Right renal cortex interstitium (tissue), 3 donors: ENCODE measurements around the gene CHST8. TPM values are rescaled to one million over a fixed set of nuclear protein-coding genes. Genes with fewer than 3 reads are reported as not detected.

Experiments used
- DNase-seq, 3 donors: peaks; one replicate each; pipeline ENCODE4 v3.0.0-alpha.2; 2013; ENCODE audit warnings: low read depth in 3 of 3, low spot score in 2 of 3
- polyA plus RNA-seq, 3 donors: library from polyadenylated mRNA; unstranded; fragments of 120-200 nt; gene quantifications; one replicate each; pipeline ENCODE4 v1.2.1, GENCODE V29; 2013; ENCODE audit not compliant: insufficient read length in 3 of 3

CHST8 gene
- polyA plus RNA-seq, 3 donors: 0.12 to 0.27 (median 0.24) TPM

- DNase-seq: no peak
Observed at GRCh38 chr19:33705090-33705847, 83.5 kb downstream of the CHST8 start.

GRCh38 chr19:33705860-33706259, 84.1 kb downstream of the CHST8 start:
- DNase-seq: no peak

- no peak for DNase-seq
Observed at GRCh38 chr19:33706631-33707030, 84.9 kb downstream of the CHST8 start.

GRCh38 chr19:33712268-33712667, 90.5 kb downstream of the CHST8 start:
- DNase-seq: no peak

GRCh38 chr19:33713194-33713593, 91.4 kb downstream of the CHST8 start:
- no peak for DNase-seq

- DNase-seq: no peak
Observed at GRCh38 chr19:33714149-33714548, 92.4 kb downstream of the CHST8 start.

- no peak for DNase-seq
Observed at GRCh38 chr19:33715462-33715861, 93.7 kb downstream of the CHST8 start.

GRCh38 chr19:33717878-33718277, 96.1 kb downstream of the CHST8 start:
- no peak for DNase-seq

GRCh38 chr19:33718651-33719254, 97.0 kb downstream of the CHST8 start:
- no peak for DNase-seq

- DNase-seq: no peak
Observed at GRCh38 chr19:33719366-33720154, 97.8 kb downstream of the CHST8 start.

GRCh38 chr19:33720155-33720493, 98.4 kb downstream of the CHST8 start:
- no peak for DNase-seq

GRCh38 chr19:33720691-33721682, 99.2 kb downstream of the CHST8 start:
- no peak for DNase-seq

- no peak for DNase-seq
Observed at GRCh38 chr19:33721735-33722297, 100.1 kb downstream of the CHST8 start.

- no peak for DNase-seq
Observed at GRCh38 chr19:33722456-33723239, 100.9 kb downstream of the CHST8 start.

- no peak for DNase-seq
Observed at GRCh38 chr19:33723512-33723911, 101.8 kb downstream of the CHST8 start.

- DNase-seq: no peak
Observed at GRCh38 chr19:33724021-33724720, 102.4 kb downstream of the CHST8 start.

- no peak for DNase-seq
Observed at GRCh38 chr19:33724721-33725060, 102.9 kb downstream of the CHST8 start.

GRCh38 chr19:33725567-33725966, 103.8 kb downstream of the CHST8 start:
- DNase-seq: no peak

GRCh38 chr19:33726756-33727155, 105.0 kb downstream of the CHST8 start:
- no peak for DNase-seq
